Mucosa of gallbladder (tissue), 1 donor: Measurements from ENCODE around the gene HECTD4. TPM values are rescaled to one million over a fixed set of nuclear protein-coding genes. Genes with fewer than 3 reads are reported as not detected.

ENCODE experiments used
- DNase-seq: peaks from one replicate; pipeline ENCODE4 v3.0.0-alpha.2; 2020; ENCODE audit warnings: low spot score
- total RNA-seq: library from RNA; stranded (reverse); gene quantifications from one replicate; pipeline ENCODE4 v1.2.1, GENCODE V29; 2021
- donor health status: DM: no; HTN: no; CAD: no.

The HECTD4 gene
- total RNA-seq, 1 donor from 2014 or later, result 49.1 TPM

- no peak for DNase-seq
Measured at GRCh38 chr12:112179916-112180315, 202.3 kb downstream of the HECTD4 start.

GRCh38 chr12:112179341-112179740 lies 202.9 kb downstream of the HECTD4 start:
- no peak for DNase-seq

- no peak for DNase-seq
Measured at GRCh38 chr12:112178796-112179195, 203.4 kb downstream of the HECTD4 start.

GRCh38 chr12:112176321-112177010 lies 205.8 kb downstream of the HECTD4 start:
- no peak for DNase-seq

GRCh38 chr12:112175361-112176155 lies 206.7 kb downstream of the HECTD4 start:
- no peak for DNase-seq

GRCh38 chr12:112172556-112173324 lies 209.5 kb downstream of the HECTD4 start:
- no peak for DNase-seq

GRCh38 chr12:112170971-112171596 lies 211.1 kb downstream of the HECTD4 start:
- DNase-seq, result no peak

- DNase-seq, result no peak
Measured at GRCh38 chr12:112170376-112170775, 211.9 kb downstream of the HECTD4 start.

GRCh38 chr12:112169966-112170365 lies 212.3 kb downstream of the HECTD4 start:
- DNase-seq, result no peak

GRCh38 chr12:112169161-112169872 lies 212.9 kb downstream of the HECTD4 start:
- DNase-seq, result no peak

- no peak for DNase-seq
Measured at GRCh38 chr12:112168561-112168971, 213.7 kb downstream of the HECTD4 start.

GRCh38 chr12:112167718-112168525 lies 214.3 kb downstream of the HECTD4 start:
- DNase-seq, result no peak

- DNase-seq, result no peak
Measured at GRCh38 chr12:112167031-112167461, 215.2 kb downstream of the HECTD4 start.

- DNase-seq, result no peak
Measured at GRCh38 chr12:112166051-112167015, 215.9 kb downstream of the HECTD4 start.

- DNase-seq, result no peak
Measured at GRCh38 chr12:112165624-112166023, 216.6 kb downstream of the HECTD4 start.

GRCh38 chr12:112164011-112164660 lies 218.1 kb downstream of the HECTD4 start:
- DNase-seq, result no peak

- DNase-seq, result no peak
Measured at GRCh38 chr12:112163471-112163991, 218.7 kb downstream of the HECTD4 start.

- no peak for DNase-seq
Measured at GRCh38 chr12:112163056-112163455, 219.2 kb downstream of the HECTD4 start.
